Aorta (tissue), 5 donors: ENCODE measurements around the gene ABHD6. TPM values are rescaled to one million over a fixed set of nuclear protein-coding genes. Genes with fewer than 3 reads are reported as not detected.
"Not testable (repeated sequence)": the region's sequence is repeated elsewhere in the genome, so short reads cannot be mapped to it uniquely, and the experiment has no call there.

ENCODE experiments used
- ATAC-seq: fragments of 200-7000 bp; cut with Tn5 transposase; one replicate; pipeline ENCODE4 v1.9.1; 2022; ENCODE audit warnings: moderate library complexity; ENCODE audit not compliant: low FRiP score
- DNase-seq, 2 donors: peaks; one replicate each; pipeline ENCODE4 v3.0.0-alpha.2; 2020
- H3K27ac ChIP-seq, 2 donors: one replicate each; pipeline ENCODE4 v1.5.1; 2013; ENCODE audit warnings: low read length in 2 of 2, mild to moderate bottlenecking in 2 of 2, moderate library complexity in 2 of 2, control low read depth in 1 of 2, inconsistent platforms in 1 of 2, low read depth in 1 of 2
- H3K27me3 ChIP-seq, 2 donors: one replicate each; pipeline ENCODE4 v1.6.1; 2013; ENCODE audit warnings: control low read depth in 1 of 2, low read length in 1 of 2, mild to moderate bottlenecking in 1 of 2, moderate library complexity in 1 of 2; ENCODE audit not compliant: insufficient read depth in 2 of 2, control insufficient read depth in 1 of 2
- H3K36me3 ChIP-seq, 2 donors: one replicate each; pipeline ENCODE4 v1.6.1; 2013; ENCODE audit warnings: control low read depth in 1 of 2, low read length in 1 of 2, mild to moderate bottlenecking in 1 of 2; ENCODE audit not compliant: insufficient read depth in 2 of 2, control insufficient read depth in 1 of 2
- H3K4me1 ChIP-seq, 2 donors: one replicate each; pipeline ENCODE4 v1.6.1; 2013; ENCODE audit warnings: low read length in 2 of 2, control low read depth in 1 of 2, mild to moderate bottlenecking in 1 of 2, moderate library complexity in 1 of 2; ENCODE audit not compliant: insufficient read depth in 2 of 2, control insufficient read depth in 1 of 2
- H3K4me3 ChIP-seq, 2 donors: one replicate each; pipeline ENCODE4 v1.5.1; 2013; ENCODE audit warnings: low read length in 2 of 2, control low read depth in 1 of 2, mild to moderate bottlenecking in 1 of 2
- H3K9me3 ChIP-seq: one replicate; pipeline ENCODE4 v1.6.1; 2013; ENCODE audit warnings: mild to moderate bottlenecking, low read length; ENCODE audit not compliant: control insufficient read depth
- WGBS, 2 donors: extraction: QIAGEN DNeasy Blood & Tissue Kit; methylation state at CpG; one replicate each; pipeline ENCODE4 v1.1.7; 2013; 5-methylcytosine and 5-hydroxymethylcytosine counted together
- intact Hi-C, 2 donors: fragments of 100-400 bp; cut with DNase I; formaldehyde crosslinking; loops; one replicate each; pipeline versions ENCODE4 v1.14.2 to v1.15.0; 2022
- polyA plus RNA-seq, 2 donors: library from polyadenylated mRNA; stranded (reverse); fragments of 200-250 nt; gene quantifications; one replicate each; pipeline ENCODE4 v1.2.3, GENCODE V29; 2013
- total RNA-seq, 2 donors: library from RNA; stranded (reverse); fragmentation: NEBNext Ultra II Directional; extraction: Animal tissue kit (Norgen Biotek cat#: 25700); gene quantifications; one replicate each; pipeline ENCODE4 v1.2.1, GENCODE V29; 2021
- donor health status: healthy with polysubstance abuse.
- donor health status: Bipolar disorder and iron deficiency.
- donor health status: DM: no; HTN: no; CAD: no.
- donor health status: DM: no; HTN: no; CAD: no.
- donor health status: DM: yes; HTN: yes; CAD: no.

ABHD6 gene
- total and polyA plus RNA-seq, 4 donors: 5.9 to 10.4 (median 7.3) TPM

- intact Hi-C loops: no loop called here
- WGBS, 2 donors: 89 to 92% methylated on average over 10 of the region's 10 CpGs
- no peak for ATAC-seq
Measured at GRCh38 chr3:58258392-58259055, 20.9 kb downstream of the ABHD6 start.

GRCh38 chr3:58260261-58260731 is 22.7 kb downstream of the ABHD6 start:
- no peak for ATAC-seq
- Histone ChIP-seq H3K4me3 (no peak overlapping the region), H3K27me3 (no peaks in the 10 kb centered on the region), H3K36me3 (peaks cover 0 to 2% of the 10 kb centered on the region in 2 donors), H3K9me3 (no peaks in the 10 kb centered on the region), H3K4me1 (no peaks in the 10 kb centered on the region), H3K27ac (no peak overlapping the region)
- no peak for DNase-seq
- intact Hi-C loops: no loop called here
- 91 to 93% methylated on average over 6 of the region's 6 CpGs for WGBS, 2 donors

More at GRCh38 chr3:58258392-58259055, 20.9 kb downstream of the ABHD6 start:
- H3K4me1 ChIP-seq: no peaks in the 10 kb centered on the region
- no peak overlapping the region for H3K4me3 ChIP-seq
- H3K36me3 ChIP-seq: peaks cover 0 to 2% of the 10 kb centered on the region in 2 donors
- no peaks in the 10 kb centered on the region for H3K9me3 ChIP-seq
- no peak overlapping the region for H3K27ac ChIP-seq
- H3K27me3 ChIP-seq: no peaks in the 10 kb centered on the region
- DNase-seq: no peak

GRCh38 chr3:58260733-58261132 is 23.1 kb downstream of the ABHD6 start:
- 82 to 89% methylated on average over 6 of the region's 6 CpGs for WGBS, 2 donors

GRCh38 chr3:58261954-58262666 is 24.5 kb downstream of the ABHD6 start:
- intact Hi-C loops: no loop called here
- no peak for ATAC-seq
- Histone ChIP-seq H3K27ac (no peak overlapping the region), H3K36me3 (peaks cover 0 to 2% of the 10 kb centered on the region in 2 donors), H3K27me3 (no peaks in the 10 kb centered on the region), H3K4me1 (no peaks in the 10 kb centered on the region), H3K4me3 (no peak overlapping the region), H3K9me3 (no peaks in the 10 kb centered on the region)
- 81 to 85% methylated on average over 3 of the region's 3 CpGs for WGBS, 2 donors
- no peak for DNase-seq

More at GRCh38 chr3:58260733-58261132, 23.1 kb downstream of the ABHD6 start:
- H3K4me1 ChIP-seq: no peaks in the 10 kb centered on the region
- H3K9me3 ChIP-seq: no peaks in the 10 kb centered on the region
- H3K36me3 ChIP-seq: peaks cover 0 to 2% of the 10 kb centered on the region in 2 donors
- H3K27ac ChIP-seq: no peak overlapping the region
- no peak for ATAC-seq
- H3K4me3 ChIP-seq: no peak overlapping the region
- intact Hi-C loops: no loop called here
- H3K27me3 ChIP-seq: no peaks in the 10 kb centered on the region
- DNase-seq: no peak

- 89 to 90% methylated on average over 1 of the region's 1 CpG for WGBS, 2 donors
- intact Hi-C loops: no loop called here
Measured at GRCh38 chr3:58266577-58266976, 29.0 kb downstream of the ABHD6 start.

GRCh38 chr3:58267543-58267942 is 30.0 kb downstream of the ABHD6 start:
- H3K27ac ChIP-seq, DNase-seq, H3K4me1 ChIP-seq, H3K9me3 ChIP-seq, ATAC-seq, H3K4me3 ChIP-seq, H3K27me3 ChIP-seq, H3K36me3 ChIP-seq, intact Hi-C loops: not testable (repeated sequence)
- WGBS, 2 donors: 98 to 100% methylated on average over 1 of the region's 1 CpG

More at GRCh38 chr3:58266577-58266976, 29.0 kb downstream of the ABHD6 start:
- DNase-seq: no peak
- no peaks in the 10 kb centered on the region for H3K9me3 ChIP-seq
- H3K4me3 ChIP-seq: no peak overlapping the region
- H3K4me1 ChIP-seq: no peaks in the 10 kb centered on the region
- H3K27me3 ChIP-seq: no peaks in the 10 kb centered on the region
- no peak overlapping the region for H3K27ac ChIP-seq
- ATAC-seq: no peak
- H3K36me3 ChIP-seq: peaks cover 0 to 7% of the 10 kb centered on the region in 2 donors

- Histone ChIP-seq H3K27ac (no peak overlapping the region), H3K4me3 (no peak overlapping the region), H3K9me3 (no peaks in the 10 kb centered on the region), H3K4me1 (peaks cover 0 to 2% of the 10 kb centered on the region in 2 donors), H3K27me3 (no peaks in the 10 kb centered on the region), H3K36me3 (peaks cover 0 to 7% of the 10 kb centered on the region in 2 donors)
- ATAC-seq (no peak), DNase-seq (no peak)
- intact Hi-C loops: no loop called here
- 95 to 97% methylated on average over 2 of the region's 2 CpGs for WGBS, 2 donors
Measured at GRCh38 chr3:58269356-58269755, 31.8 kb downstream of the ABHD6 start.

GRCh38 chr3:58270485-58270884 is 32.9 kb downstream of the ABHD6 start:
- 95% methylated on average over 2 of the region's 2 CpGs for WGBS, 2 donors
- no peak overlapping the region for H3K27ac ChIP-seq
- DNase-seq (no peak), ATAC-seq (no peak)
- H3K4me3 ChIP-seq: no peak overlapping the region
- peaks cover 0 to 7% of the 10 kb centered on the region in 2 donors for H3K36me3 ChIP-seq
- intact Hi-C loops: no loop called here
- peaks cover 0 to 2% of the 10 kb centered on the region in 2 donors for H3K4me1 ChIP-seq
- no peaks in the 10 kb centered on the region for H3K9me3 ChIP-seq
- no peaks in the 10 kb centered on the region for H3K27me3 ChIP-seq
